Measurements from ENCODE around the gene PRL. TPM values are rescaled to one million over a fixed set of nuclear protein-coding genes. Genes with fewer than 3 reads are reported as not detected.

PRL gene
- not detected for polyA plus RNA-seq (2013, experiment 1 of 4)
- not detected for polyA plus RNA-seq (2013, experiment 2 of 4)
- not detected for polyA plus RNA-seq (2013, experiment 3 of 4)
- polyA plus RNA-seq (2013, experiment 4 of 4), result not detected

- no peak within 1 kb of the TSS for H3K27ac ChIP-seq (ENCODE audit: insufficient read depth, low read depth, low read length, poor library complexity, severe bottlenecking)
- 98 to 99% methylated on average over 5 of the region's 6 CpGs for WGBS, 2 experiments
Observed at GRCh38 chr6:22296936-22297335, at the start of gene PRL. PRL (minus strand) TSS chr6:22297036; CDS start chr6:22296982, 54 bp downstream.

GRCh38 chr6:22343864-22344263 is 47.0 kb upstream of the PRL start:
- Histone ChIP-seq H3K9me3 (ENCODE audit: control insufficient read depth, low read length) (no peaks in the 10 kb centered on the region), H3K4me3 (ENCODE audit: insufficient read depth, low read depth, low read length) (no peak overlapping the region), H3K4me1 (ENCODE audit: control insufficient read depth, insufficient read depth, low read length) (no peaks in the 10 kb centered on the region), H3K27ac (ENCODE audit: insufficient read depth, low read depth, low read length, poor library complexity, severe bottlenecking) (no peak overlapping the region), H3K27me3 (ENCODE audit: control insufficient read depth, insufficient read depth, low read length, poor library complexity, severe bottlenecking) (no peaks in the 10 kb centered on the region), H3K36me3 (ENCODE audit: control insufficient read depth, insufficient read depth, low read length) (no peaks in the 10 kb centered on the region)
- WGBS, 2 experiments, result 68 to 87% methylated on average over 2 of the region's 2 CpGs

More at GRCh38 chr6:22296936-22297335, at the start of gene PRL:
- H3K4me1 ChIP-seq (ENCODE audit: control insufficient read depth, insufficient read depth, low read length), result no peaks in the 10 kb centered on the region
- H3K4me3 ChIP-seq (ENCODE audit: insufficient read depth, low read depth, low read length), result no peak within 1 kb of the TSS
- no peaks in the 10 kb centered on the region for H3K27me3 ChIP-seq (ENCODE audit: control insufficient read depth, insufficient read depth, low read length, poor library complexity, severe bottlenecking)
- no peaks in the 10 kb centered on the region for H3K36me3 ChIP-seq (ENCODE audit: control insufficient read depth, insufficient read depth, low read length)
- H3K9me3 ChIP-seq (ENCODE audit: control insufficient read depth, low read length), result no peaks in the 10 kb centered on the region

DNA sequence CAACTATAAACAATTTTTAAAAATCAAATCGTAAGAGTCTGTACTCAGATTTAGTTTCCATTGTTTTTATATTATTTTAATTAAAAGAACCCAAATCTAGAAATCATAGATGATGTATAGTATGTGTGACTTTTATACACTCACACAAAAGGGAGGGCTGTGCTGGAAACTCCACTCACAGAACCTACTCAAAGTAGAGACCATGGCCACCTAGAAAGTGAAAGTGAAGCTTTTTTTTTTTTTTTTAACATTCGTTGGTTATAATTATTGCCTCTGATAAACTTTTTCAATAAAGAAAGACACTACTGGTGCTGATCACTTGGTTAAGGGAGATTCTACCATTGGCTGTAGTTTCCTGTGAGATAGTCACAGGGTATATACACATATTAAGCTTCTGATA is 37.9 kb upstream of the PRL start:
- H3K27ac ChIP-seq (ENCODE audit: insufficient read depth, low read depth, low read length, poor library complexity, severe bottlenecking), result no peak overlapping the region
- 100% methylated on average over 1 of the region's 2 CpGs; no CpG with 5 or more reads in 1 of the 2 experiments for WGBS, 2 experiments

GRCh38 chr6:22333802-22334201 is 37.0 kb upstream of the PRL start:
- no peaks in the 10 kb centered on the region for H3K4me1 ChIP-seq (ENCODE audit: control insufficient read depth, insufficient read depth, low read length)
- H3K9me3 ChIP-seq (ENCODE audit: control insufficient read depth, low read length), result no peaks in the 10 kb centered on the region
- H3K27me3 ChIP-seq (ENCODE audit: control insufficient read depth, insufficient read depth, low read length, poor library complexity, severe bottlenecking), result no peaks in the 10 kb centered on the region
- H3K4me3 ChIP-seq (ENCODE audit: insufficient read depth, low read depth, low read length), result no peak overlapping the region
- H3K27ac ChIP-seq (ENCODE audit: insufficient read depth, low read depth, low read length, poor library complexity, severe bottlenecking), result no peak overlapping the region
- no peaks in the 10 kb centered on the region for H3K36me3 ChIP-seq (ENCODE audit: control insufficient read depth, insufficient read depth, low read length)

More for the DNA sequence above, 37.9 kb upstream of the PRL start:
- Histone ChIP-seq H3K36me3 (ENCODE audit: control insufficient read depth, insufficient read depth, low read length) (no peaks in the 10 kb centered on the region), H3K27me3 (ENCODE audit: control insufficient read depth, insufficient read depth, low read length, poor library complexity, severe bottlenecking) (no peaks in the 10 kb centered on the region), H3K9me3 (ENCODE audit: control insufficient read depth, low read length) (no peaks in the 10 kb centered on the region), H3K4me1 (ENCODE audit: control insufficient read depth, insufficient read depth, low read length) (no peaks in the 10 kb centered on the region), H3K4me3 (ENCODE audit: insufficient read depth, low read depth, low read length) (no peak overlapping the region)

- Histone ChIP-seq H3K27me3 (ENCODE audit: control insufficient read depth, insufficient read depth, low read length, poor library complexity, severe bottlenecking) (no peaks in the 10 kb centered on the region), H3K36me3 (ENCODE audit: control insufficient read depth, insufficient read depth, low read length) (no peaks in the 10 kb centered on the region), H3K4me1 (ENCODE audit: control insufficient read depth, insufficient read depth, low read length) (no peaks in the 10 kb centered on the region), H3K4me3 (ENCODE audit: insufficient read depth, low read depth, low read length) (no peak overlapping the region), H3K9me3 (ENCODE audit: control insufficient read depth, low read length) (no peaks in the 10 kb centered on the region), H3K27ac (ENCODE audit: insufficient read depth, low read depth, low read length, poor library complexity, severe bottlenecking) (no peak overlapping the region)
- WGBS, 2 experiments, result 71 to 82% methylated on average over 4 of the region's 4 CpGs
Observed at GRCh38 chr6:22332711-22333110, 35.9 kb upstream of the PRL start.

DNA sequence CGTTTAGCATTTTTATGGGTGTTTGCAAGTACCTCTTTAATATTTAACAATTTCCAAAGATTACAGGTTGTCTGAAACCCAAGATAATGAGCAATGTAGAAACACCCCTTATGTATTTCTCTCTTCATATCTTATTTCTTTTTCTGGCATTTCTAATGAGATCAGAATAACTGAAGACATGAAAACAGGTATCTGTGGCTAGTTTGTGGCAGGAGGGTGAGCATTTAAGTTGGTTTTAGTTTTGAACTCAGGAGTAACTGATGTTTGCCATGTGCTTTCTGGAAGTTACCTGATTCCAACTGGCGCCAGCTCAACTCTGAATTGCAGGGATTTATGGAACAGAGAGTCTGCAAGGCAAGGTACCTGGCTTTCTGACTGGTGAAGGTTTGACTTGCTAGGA is 35.4 kb upstream of the PRL start:
- H3K36me3 ChIP-seq (ENCODE audit: control insufficient read depth, insufficient read depth, low read length), result no peaks in the 10 kb centered on the region
- H3K27ac ChIP-seq (ENCODE audit: insufficient read depth, low read depth, low read length, poor library complexity, severe bottlenecking), result no peak overlapping the region
- no peaks in the 10 kb centered on the region for H3K27me3 ChIP-seq (ENCODE audit: control insufficient read depth, insufficient read depth, low read length, poor library complexity, severe bottlenecking)
- no peaks in the 10 kb centered on the region for H3K4me1 ChIP-seq (ENCODE audit: control insufficient read depth, insufficient read depth, low read length)
- no peak overlapping the region for H3K4me3 ChIP-seq (ENCODE audit: insufficient read depth, low read depth, low read length)
- H3K9me3 ChIP-seq (ENCODE audit: control insufficient read depth, low read length), result no peaks in the 10 kb centered on the region
- 97 to 100% methylated on average over 2 of the region's 2 CpGs for WGBS, 2 experiments

- Histone ChIP-seq H3K4me3 (ENCODE audit: insufficient read depth, low read depth, low read length) (no peak overlapping the region), H3K9me3 (ENCODE audit: control insufficient read depth, low read length) (no peaks in the 10 kb centered on the region), H3K36me3 (ENCODE audit: control insufficient read depth, insufficient read depth, low read length) (no peaks in the 10 kb centered on the region), H3K27ac (ENCODE audit: insufficient read depth, low read depth, low read length, poor library complexity, severe bottlenecking) (no peak overlapping the region), H3K27me3 (ENCODE audit: control insufficient read depth, insufficient read depth, low read length, poor library complexity, severe bottlenecking) (no peaks in the 10 kb centered on the region), H3K4me1 (ENCODE audit: control insufficient read depth, insufficient read depth, low read length) (no peaks in the 10 kb centered on the region)
- WGBS, 2 experiments, result 98 to 99% methylated on average over 4 of the region's 4 CpGs
Observed at GRCh38 chr6:22330941-22331340, 34.1 kb upstream of the PRL start.

- 89 to 94% methylated on average over 5 of the region's 5 CpGs for WGBS, 2 experiments
- no peak overlapping the region for H3K4me3 ChIP-seq (ENCODE audit: insufficient read depth, low read depth, low read length)
- no peaks in the 10 kb centered on the region for H3K27me3 ChIP-seq (ENCODE audit: control insufficient read depth, insufficient read depth, low read length, poor library complexity, severe bottlenecking)
- no peaks in the 10 kb centered on the region for H3K4me1 ChIP-seq (ENCODE audit: control insufficient read depth, insufficient read depth, low read length)
- H3K36me3 ChIP-seq (ENCODE audit: control insufficient read depth, insufficient read depth, low read length), result no peaks in the 10 kb centered on the region
- H3K27ac ChIP-seq (ENCODE audit: insufficient read depth, low read depth, low read length, poor library complexity, severe bottlenecking), result no peak overlapping the region
- H3K9me3 ChIP-seq (ENCODE audit: control insufficient read depth, low read length), result no peaks in the 10 kb centered on the region
Observed at GRCh38 chr6:22328474-22328873, 31.6 kb upstream of the PRL start.

DNA sequence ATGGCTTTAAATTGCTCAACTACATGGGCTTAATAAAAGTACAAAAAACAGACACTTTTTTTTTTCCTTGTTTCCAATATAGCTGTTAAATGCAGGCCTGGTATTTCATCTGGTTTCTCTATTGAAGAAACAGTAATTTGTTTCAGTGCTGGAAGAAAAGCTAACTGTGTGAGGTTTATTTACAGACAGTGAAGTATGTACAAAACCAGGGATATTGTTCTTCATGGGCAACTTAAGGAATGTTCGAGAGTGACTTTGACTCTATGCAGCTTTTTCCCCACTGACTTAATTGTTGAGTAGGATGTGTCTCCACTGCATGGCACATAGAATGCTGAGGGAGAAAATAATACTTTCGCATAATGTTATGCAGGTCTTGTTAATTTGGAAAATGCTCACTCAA is 31.0 kb upstream of the PRL start:
- Histone ChIP-seq H3K27me3 (ENCODE audit: control insufficient read depth, insufficient read depth, low read length, poor library complexity, severe bottlenecking) (no peaks in the 10 kb centered on the region), H3K9me3 (ENCODE audit: control insufficient read depth, low read length) (no peaks in the 10 kb centered on the region), H3K4me3 (ENCODE audit: insufficient read depth, low read depth, low read length) (no peak overlapping the region), H3K27ac (ENCODE audit: insufficient read depth, low read depth, low read length, poor library complexity, severe bottlenecking) (no peak overlapping the region), H3K36me3 (ENCODE audit: control insufficient read depth, insufficient read depth, low read length) (no peaks in the 10 kb centered on the region), H3K4me1 (ENCODE audit: control insufficient read depth, insufficient read depth, low read length) (no peaks in the 10 kb centered on the region)
- WGBS, 2 experiments, result 99 to 100% methylated on average over 2 of the region's 2 CpGs

- Histone ChIP-seq H3K27ac (ENCODE audit: insufficient read depth, low read depth, low read length, poor library complexity, severe bottlenecking) (no peak overlapping the region), H3K9me3 (ENCODE audit: control insufficient read depth, low read length) (no peaks in the 10 kb centered on the region), H3K4me1 (ENCODE audit: control insufficient read depth, insufficient read depth, low read length) (peaks cover 6% of the 10 kb centered on the region), H3K27me3 (ENCODE audit: control insufficient read depth, insufficient read depth, low read length, poor library complexity, severe bottlenecking) (no peaks in the 10 kb centered on the region), H3K36me3 (ENCODE audit: control insufficient read depth, insufficient read depth, low read length) (no peaks in the 10 kb centered on the region), H3K4me3 (ENCODE audit: insufficient read depth, low read depth, low read length) (no peak overlapping the region)
- 96% methylated on average over 6 of the region's 6 CpGs for WGBS, 2 experiments
Observed at GRCh38 chr6:22326500-22326899, 29.7 kb upstream of the PRL start.

- Histone ChIP-seq H3K27ac (ENCODE audit: insufficient read depth, low read depth, low read length, poor library complexity, severe bottlenecking) (no peak overlapping the region), H3K27me3 (ENCODE audit: control insufficient read depth, insufficient read depth, low read length, poor library complexity, severe bottlenecking) (no peaks in the 10 kb centered on the region)
Observed at GRCh38 chr6:22325481-22325880, 28.6 kb upstream of the PRL start.

More at GRCh38 chr6:22325481-22325880, 28.6 kb upstream of the PRL start:
- H3K4me3 ChIP-seq (ENCODE audit: insufficient read depth, low read depth, low read length), result no peak overlapping the region
- no peaks in the 10 kb centered on the region for H3K9me3 ChIP-seq (ENCODE audit: control insufficient read depth, low read length)
- no peaks in the 10 kb centered on the region for H3K36me3 ChIP-seq (ENCODE audit: control insufficient read depth, insufficient read depth, low read length)
- H3K4me1 ChIP-seq (ENCODE audit: control insufficient read depth, insufficient read depth, low read length), result peaks cover 6% of the 10 kb centered on the region

Data from ectodermal cell (in vitro differentiated cells).